GM18517 (cell line): ENCODE measurements around the gene ADAMTS3.
"Not testable (repeated sequence)": the region's sequence is repeated elsewhere in the genome, so short reads cannot be mapped to it uniquely, and the experiment has no call there.

Source experiments
- ATAC-seq: cut with Tn5 transposase; IDR thresholded peaks from one replicate; pipeline ENCODE4 v1.9.1; 2021; ENCODE audit warnings: mild to moderate bottlenecking, moderate library complexity; ENCODE audit not compliant: unreplicated experiment

ADAMTS3 gene

GRCh38 chr4:72473434-72473900, 95.6 kb downstream of the ADAMTS3 start:
- ATAC-seq, result no peak

- no peak for ATAC-seq
Measured at GRCh38 chr4:72471816-72472215, 97.2 kb downstream of the ADAMTS3 start.

- ATAC-seq, result no peak
Measured at GRCh38 chr4:72468904-72469502, 100.0 kb downstream of the ADAMTS3 start.

- no peak for ATAC-seq
Measured at GRCh38 chr4:72467633-72468032, 101.4 kb downstream of the ADAMTS3 start.

GRCh38 chr4:72463724-72464123, 105.3 kb downstream of the ADAMTS3 start:
- no peak for ATAC-seq

- no peak for ATAC-seq
Measured at GRCh38 chr4:72457158-72457557, 111.9 kb downstream of the ADAMTS3 start.

DNA sequence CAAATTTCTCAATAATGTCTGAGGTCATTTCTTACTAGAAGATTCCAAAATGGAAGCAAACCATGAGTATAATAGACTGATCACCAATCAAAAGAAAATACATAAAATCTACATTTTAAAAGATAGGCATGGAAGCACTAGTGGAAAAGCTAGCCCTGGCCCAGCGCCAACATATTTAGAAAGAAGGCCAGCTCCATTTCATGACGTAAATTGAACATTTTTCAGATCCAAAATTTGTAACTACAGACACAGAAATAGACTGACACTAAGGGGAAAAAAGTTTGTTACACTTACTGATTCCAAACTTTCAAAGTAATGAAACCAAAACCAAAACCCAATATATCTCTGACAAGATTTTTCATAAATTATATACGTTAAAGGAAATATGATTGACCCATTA, 117.7 kb downstream of the ADAMTS3 start:
- no peak for ATAC-seq

DNA sequence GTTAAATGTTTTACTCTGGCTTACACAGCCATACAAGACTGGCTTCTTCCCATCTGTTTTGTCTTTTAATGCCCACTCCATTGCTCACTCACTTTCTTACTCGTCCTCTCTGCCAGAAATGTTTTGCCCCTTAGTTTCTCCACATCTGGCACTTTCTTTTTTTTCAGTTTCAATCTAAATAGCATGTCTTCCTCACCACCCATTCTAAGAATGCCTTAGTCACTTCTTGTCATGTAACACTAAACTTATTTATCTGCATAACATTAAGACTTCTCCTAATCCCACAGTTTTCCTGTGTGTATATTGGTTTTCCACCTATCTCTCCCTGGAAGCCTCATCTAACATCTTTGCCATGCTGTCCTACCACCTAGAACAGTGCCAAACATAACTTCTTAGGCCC, 119.3 kb downstream of the ADAMTS3 start:
- no peak for ATAC-seq

DNA sequence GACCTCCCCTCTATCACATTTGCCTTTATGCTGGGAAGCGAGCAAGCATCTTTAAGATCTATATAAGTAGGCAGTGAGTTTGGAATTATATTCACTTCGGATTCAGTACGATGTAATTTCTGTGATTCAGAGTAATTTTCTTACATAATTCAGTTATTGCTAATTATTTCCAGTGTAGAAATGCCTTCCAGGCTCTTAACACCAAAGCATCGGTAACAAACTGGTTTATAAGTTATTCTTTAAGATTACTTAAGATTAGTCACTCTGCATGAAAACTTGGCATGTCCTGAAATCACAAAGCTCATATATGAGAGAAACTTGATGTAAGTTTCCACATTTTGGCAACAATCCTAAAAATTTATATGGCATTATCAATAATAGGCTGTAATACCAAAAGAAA, 120.8 kb downstream of the ADAMTS3 start:
- ATAC-seq, result no peak

- no peak for ATAC-seq
Measured at GRCh38 chr4:72446353-72447055, 122.5 kb downstream of the ADAMTS3 start.

GRCh38 chr4:72444092-72444491, 124.9 kb downstream of the ADAMTS3 start:
- ATAC-seq, result no peak

- no peak for ATAC-seq
Measured at GRCh38 chr4:72442715-72443114, 126.3 kb downstream of the ADAMTS3 start.

- no peak for ATAC-seq
Measured at GRCh38 chr4:72442147-72442546, 126.9 kb downstream of the ADAMTS3 start.

- no peak for ATAC-seq
Measured at GRCh38 chr4:72440386-72440785, 128.6 kb downstream of the ADAMTS3 start.

GRCh38 chr4:72432975-72433374, 136.0 kb downstream of the ADAMTS3 start:
- no peak for ATAC-seq

- ATAC-seq, result no peak
Measured at GRCh38 chr4:72432282-72432681, 136.7 kb downstream of the ADAMTS3 start.

DNA sequence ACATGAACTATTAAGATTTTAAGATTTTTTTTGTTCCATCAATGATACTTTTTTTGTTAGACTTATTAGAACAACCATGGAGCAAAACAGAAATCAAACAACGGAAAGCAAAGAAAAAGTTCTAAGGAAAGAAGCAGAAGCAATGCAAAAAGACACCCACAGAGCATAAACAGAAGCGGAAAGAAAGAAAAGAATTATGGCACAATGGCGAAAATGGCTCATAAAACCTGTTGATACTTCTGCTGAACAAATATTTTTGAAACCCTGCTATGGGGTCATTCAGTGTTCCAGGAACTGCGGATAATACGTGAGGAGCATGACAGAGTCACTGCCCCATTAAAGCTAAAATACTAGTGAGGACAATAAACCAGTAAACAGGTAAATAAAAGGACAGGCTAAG, 138.0 kb downstream of the ADAMTS3 start:
- no peak for ATAC-seq

GRCh38 chr4:72430050-72430449, 139.0 kb downstream of the ADAMTS3 start:
- ATAC-seq, result no peak

- no peak for ATAC-seq
Measured at GRCh38 chr4:72429397-72429889, 139.6 kb downstream of the ADAMTS3 start.

DNA sequence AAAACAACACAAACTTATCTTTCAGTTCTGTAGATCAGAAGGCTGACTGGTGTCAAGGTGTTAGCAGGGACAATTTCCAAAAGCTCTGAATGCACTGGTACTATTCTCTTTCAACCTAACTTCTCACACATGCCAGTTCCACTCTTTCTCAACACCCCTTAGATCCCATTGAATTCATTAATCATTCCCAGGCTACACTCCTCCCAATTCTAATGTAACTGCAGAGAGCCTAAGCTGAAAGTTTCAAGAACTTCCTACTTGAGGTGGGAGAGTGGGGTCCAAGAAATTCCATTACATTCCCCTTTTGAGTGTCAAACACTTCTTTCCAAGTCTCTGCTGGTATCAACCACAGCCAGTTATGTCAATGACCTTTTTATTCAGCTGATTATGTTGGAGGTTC, 142.0 kb downstream of the ADAMTS3 start:
- no peak for ATAC-seq

GRCh38 chr4:72425908-72426307, 143.1 kb downstream of the ADAMTS3 start:
- ATAC-seq, result not testable (repeated sequence)

DNA sequence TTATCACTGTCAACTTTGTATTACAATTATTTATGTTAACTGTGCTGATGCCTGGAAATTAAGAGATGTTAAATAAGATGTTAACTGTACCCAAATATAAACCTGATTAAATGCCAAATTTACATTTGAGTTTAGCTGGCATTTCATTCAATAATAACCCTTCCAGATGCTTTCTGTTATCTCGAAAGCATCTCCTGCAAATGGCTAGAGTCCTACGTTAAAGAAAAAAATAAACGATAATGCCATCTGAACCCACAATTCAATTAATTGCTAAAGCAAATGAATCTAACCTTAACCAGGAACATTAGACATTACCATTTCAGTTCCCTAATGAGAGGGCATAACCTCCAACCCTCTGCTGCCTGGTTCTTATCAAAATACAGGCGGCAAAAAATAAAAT, 145.0 kb downstream of the ADAMTS3 start:
- no peak for ATAC-seq
